Cardiac fibroblast (primary cell): ENCODE measurements around the gene CAV3.

ENCODE experiments used
- DNase-seq, 2 donors: peaks; one replicate each; pipeline versions ENCODE4 v3.0.0 to v3.0.0-alpha.2; 2010; ENCODE audit warnings: low read depth in 2 of 2
- H3K4me3 ChIP-seq, 2 donors: replicated peaks in 1 of 2; 1 replicate in 1 of 2; 2 replicates in 1 of 2; pipeline ENCODE4 v1.5.1; 2011; ENCODE audit warnings: low read depth in 2 of 2, low read length in 2 of 2, mild to moderate bottlenecking in 2 of 2, moderate library complexity in 1 of 2
- TF ChIP-seq, protein P1 (sequence below): IDR thresholded peaks from one replicate; pipeline ENCODE4 v1.5.1; 2011; ENCODE audit warnings: low read depth, mild to moderate bottlenecking, low read length, inconsistent platforms

CAV3 gene

DNA sequence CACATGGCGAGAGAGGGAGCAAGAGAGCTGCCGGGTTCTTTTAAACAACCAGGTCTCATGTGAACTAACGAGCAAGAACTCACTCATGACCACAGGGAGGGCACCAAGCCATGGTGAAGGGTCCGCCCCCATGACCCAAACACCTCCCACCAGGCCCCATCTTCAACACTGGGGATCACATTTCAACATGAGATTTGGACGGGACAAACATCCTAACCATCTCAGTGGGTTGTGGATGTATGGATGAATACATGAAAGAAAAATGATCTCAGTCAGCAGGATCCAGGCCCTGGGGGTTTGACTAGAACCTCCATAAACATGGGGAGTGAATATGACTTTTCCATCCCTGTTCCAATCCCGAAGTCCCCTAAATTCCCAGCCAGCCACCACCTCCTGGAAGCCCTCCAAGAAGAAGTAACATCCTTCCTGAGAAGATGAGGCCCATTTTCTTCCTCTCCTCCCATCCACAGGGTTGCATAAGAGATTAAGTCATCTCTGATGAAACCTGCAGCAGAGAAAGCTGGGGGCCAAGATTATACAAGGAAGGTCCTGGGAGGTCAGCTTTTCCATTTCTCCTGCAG lies 9.5 kb downstream of the CAV3 start:
- peak; percentile 33 to 65 for DNase-seq
- TF ChIP-seq, protein P1, sequence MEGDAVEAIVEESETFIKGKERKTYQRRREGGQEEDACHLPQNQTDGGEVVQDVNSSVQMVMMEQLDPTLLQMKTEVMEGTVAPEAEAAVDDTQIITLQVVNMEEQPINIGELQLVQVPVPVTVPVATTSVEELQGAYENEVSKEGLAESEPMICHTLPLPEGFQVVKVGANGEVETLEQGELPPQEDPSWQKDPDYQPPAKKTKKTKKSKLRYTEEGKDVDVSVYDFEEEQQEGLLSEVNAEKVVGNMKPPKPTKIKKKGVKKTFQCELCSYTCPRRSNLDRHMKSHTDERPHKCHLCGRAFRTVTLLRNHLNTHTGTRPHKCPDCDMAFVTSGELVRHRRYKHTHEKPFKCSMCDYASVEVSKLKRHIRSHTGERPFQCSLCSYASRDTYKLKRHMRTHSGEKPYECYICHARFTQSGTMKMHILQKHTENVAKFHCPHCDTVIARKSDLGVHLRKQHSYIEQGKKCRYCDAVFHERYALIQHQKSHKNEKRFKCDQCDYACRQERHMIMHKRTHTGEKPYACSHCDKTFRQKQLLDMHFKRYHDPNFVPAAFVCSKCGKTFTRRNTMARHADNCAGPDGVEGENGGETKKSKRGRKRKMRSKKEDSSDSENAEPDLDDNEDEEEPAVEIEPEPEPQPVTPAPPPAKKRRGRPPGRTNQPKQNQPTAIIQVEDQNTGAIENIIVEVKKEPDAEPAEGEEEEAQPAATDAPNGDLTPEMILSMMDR: no peak
- no peak overlapping the region for H3K4me3 ChIP-seq

DNA sequence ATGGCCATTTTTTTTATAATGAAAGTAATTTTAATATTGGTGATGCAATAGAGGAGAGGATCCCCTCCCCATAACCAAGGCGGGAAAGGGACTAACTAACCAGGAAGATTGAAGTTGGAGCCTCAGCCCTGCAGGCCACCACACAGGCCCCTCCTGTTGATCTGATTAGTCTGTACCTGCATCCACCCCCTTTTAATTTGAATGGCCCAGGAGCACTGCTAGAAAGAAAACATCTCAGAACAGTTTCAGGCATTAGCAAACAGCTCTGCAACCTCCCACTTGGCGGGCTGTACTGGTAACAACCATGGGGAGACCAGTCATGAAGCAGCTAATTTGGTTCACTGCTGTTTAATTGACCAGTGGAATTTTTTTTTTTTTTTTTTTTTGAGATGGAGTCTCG lies 10.3 kb downstream of the CAV3 start:
- no peak overlapping the region for H3K4me3 ChIP-seq
- TF ChIP-seq, protein P1: no peak
- no peak for DNase-seq

DNA sequence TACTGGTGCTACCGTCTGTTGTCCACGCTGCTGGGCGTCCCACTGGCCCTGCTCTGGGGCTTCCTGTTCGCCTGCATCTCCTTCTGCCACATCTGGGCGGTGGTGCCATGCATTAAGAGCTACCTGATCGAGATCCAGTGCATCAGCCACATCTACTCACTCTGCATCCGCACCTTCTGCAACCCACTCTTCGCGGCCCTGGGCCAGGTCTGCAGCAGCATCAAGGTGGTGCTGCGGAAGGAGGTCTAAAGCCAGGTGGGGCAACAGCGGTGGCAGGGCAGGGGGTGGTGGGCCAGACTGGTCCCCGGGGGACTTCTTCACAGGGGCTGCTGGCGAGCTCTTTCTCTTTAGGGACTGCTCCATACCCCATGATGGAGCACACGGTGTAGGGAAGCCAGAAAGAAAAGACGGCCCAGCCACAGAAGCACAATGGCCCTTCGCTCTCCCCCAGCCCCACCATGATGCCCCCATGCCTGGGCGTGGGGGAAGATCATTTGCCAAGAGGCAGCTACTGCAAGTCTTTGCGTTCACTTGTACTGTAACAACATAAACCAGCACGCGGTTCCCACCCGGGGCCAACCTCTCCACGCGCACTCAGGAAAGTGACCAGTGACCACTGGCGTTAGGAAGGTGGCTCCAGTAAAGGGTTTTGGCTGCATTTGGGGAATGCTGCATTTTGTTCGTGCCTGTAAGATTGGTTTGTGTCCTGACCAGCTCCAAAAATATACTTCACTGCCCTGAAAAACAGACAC lies 12.2 kb downstream of the CAV3 start:
- TF ChIP-seq, protein P1: no peak
- no peak overlapping the region for H3K4me3 ChIP-seq
- no peak for DNase-seq

DNA sequence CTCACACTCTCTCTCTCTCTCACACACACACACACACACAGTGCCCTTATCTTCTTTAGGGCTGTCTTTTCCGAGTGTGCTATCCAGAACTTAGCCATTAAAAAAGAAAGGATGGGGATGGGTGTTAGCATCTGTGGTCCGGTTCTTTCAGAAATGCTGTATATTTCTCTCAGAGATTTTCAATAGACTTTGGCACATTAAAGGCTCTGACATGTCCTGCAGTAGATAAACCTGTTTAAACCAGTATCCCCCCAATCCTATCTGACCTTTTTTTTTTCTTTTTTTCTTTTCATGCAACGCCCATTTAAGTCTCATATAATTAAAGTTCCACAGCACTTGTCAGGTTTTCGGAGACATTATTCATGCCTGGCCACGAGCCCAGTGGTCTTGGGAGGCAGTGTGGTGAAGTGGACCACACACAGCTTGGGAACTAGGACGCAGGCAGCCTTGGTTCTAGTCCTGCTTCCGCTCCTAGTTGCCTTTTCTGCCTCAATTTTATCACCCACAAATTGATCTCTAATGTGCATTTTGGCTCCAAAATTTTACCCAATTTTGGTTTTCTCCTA lies 13.3 kb downstream of the CAV3 start:
- no peak for DNase-seq
- H3K4me3 ChIP-seq: no peak overlapping the region
- TF ChIP-seq, protein P1: no peak

DNA sequence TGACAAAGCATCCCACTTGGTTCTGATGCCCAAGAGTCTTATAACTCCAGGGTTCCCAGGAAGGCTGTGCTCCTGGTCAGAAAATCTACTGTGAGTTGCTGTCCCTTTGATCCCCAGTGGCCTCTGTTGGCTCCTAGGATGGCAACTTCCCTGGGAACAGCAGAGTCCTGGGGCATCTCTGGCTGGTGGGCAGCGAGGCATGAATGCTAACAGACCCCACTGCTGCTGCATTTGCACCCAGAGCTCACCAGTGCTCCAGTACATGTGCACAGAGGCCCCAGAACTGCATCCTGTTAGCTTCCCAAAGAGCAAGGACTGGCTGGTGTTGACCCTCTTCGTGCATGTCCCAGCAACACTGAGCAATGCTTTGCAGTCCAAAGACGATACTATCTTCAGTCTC lies 15.7 kb downstream of the CAV3 start:
- no peak for DNase-seq
- no peak overlapping the region for H3K4me3 ChIP-seq
- TF ChIP-seq, protein P1: no peak

DNA sequence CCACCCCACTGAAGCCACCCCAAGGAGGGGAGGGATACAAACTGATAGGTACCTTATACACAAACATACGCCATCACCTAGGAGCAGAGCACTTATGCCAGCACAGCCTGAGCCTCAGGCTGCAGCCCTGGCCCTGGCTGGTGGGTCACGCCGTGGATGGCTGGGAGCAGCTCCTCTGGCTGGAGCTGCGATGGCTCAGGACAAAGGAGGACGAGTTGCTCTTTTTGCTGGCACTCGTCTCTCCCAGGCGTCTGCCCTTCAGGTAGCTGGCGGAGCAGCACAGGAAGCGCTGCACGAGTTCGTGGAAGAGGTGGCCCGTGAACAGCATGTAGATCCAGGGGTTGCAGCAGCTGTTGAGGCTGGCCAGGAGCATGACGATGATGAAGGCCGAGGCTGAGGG lies 19.2 kb downstream of the CAV3 start:
- H3K4me3 ChIP-seq: no peak overlapping the region
- TF ChIP-seq, protein P1: no peak
- DNase-seq: no peak
